Panc1 (cell line): Measurements from ENCODE around the gene LMO3.

ENCODE experiments used
- POLR2AphosphoS5 ChIP-seq: IDR thresholded peaks from 2 replicates; pipeline ENCODE4 v1.6.1; 2012; ENCODE audit warnings: mild to moderate bottlenecking, low read depth, low read length, moderate library complexity
- REST ChIP-seq, 2 experiments: IDR thresholded peaks; 2 replicates each; pipeline ENCODE4 v1.6.1; 2011 to 2012; ENCODE audit warnings: low read depth in 2 of 2, control low read depth in 1 of 2, low read length in 1 of 2, mild to moderate bottlenecking in 1 of 2, moderate library complexity in 1 of 2; ENCODE audit not compliant: insufficient read depth in 1 of 2
- SIN3A ChIP-seq: IDR thresholded peaks from 2 replicates; pipeline ENCODE4 v1.6.1; 2012; ENCODE audit warnings: low read depth, mild to moderate bottlenecking, low read length, moderate library complexity, borderline replicate concordance; ENCODE audit not compliant: insufficient read depth
- TF ChIP-seq, protein P1 (sequence below): fragments of 450-650 bp; IDR thresholded peaks from 2 replicates; pipeline ENCODE4 v1.5.1; 2017; ENCODE audit warnings: mild to moderate bottlenecking

- TF ChIP-seq, protein P1, sequence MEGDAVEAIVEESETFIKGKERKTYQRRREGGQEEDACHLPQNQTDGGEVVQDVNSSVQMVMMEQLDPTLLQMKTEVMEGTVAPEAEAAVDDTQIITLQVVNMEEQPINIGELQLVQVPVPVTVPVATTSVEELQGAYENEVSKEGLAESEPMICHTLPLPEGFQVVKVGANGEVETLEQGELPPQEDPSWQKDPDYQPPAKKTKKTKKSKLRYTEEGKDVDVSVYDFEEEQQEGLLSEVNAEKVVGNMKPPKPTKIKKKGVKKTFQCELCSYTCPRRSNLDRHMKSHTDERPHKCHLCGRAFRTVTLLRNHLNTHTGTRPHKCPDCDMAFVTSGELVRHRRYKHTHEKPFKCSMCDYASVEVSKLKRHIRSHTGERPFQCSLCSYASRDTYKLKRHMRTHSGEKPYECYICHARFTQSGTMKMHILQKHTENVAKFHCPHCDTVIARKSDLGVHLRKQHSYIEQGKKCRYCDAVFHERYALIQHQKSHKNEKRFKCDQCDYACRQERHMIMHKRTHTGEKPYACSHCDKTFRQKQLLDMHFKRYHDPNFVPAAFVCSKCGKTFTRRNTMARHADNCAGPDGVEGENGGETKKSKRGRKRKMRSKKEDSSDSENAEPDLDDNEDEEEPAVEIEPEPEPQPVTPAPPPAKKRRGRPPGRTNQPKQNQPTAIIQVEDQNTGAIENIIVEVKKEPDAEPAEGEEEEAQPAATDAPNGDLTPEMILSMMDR = no peak
- TF ChIP-seq POLR2AphosphoS5 = no peak
- no peak for TF ChIP-seq REST (IDR thresholded peaks at IDR 0.05; ENCODE audit: insufficient read depth in 1 of 2, low read depth in 2 of 2, low read length in 1 of 2)
- TF ChIP-seq SIN3A = no peak
Observed at GRCh38 chr12:16610743-16611142, 4.8 kb upstream of the LMO3 start.
